Endothelial cell of coronary artery (primary cell): ENCODE results near the gene KRTAP10-7. TPM values are rescaled to one million over a fixed set of nuclear protein-coding genes. Genes with fewer than 3 reads are reported as not detected.

Source experiments
- total RNA-seq: library from RNA; depleted of rRNA; stranded (reverse); fragments of >200 nt; gene quantifications from 2 replicates; pipeline ENCODE4 v1.2.3, GENCODE V29; 2014

Gene KRTAP10-7, protein sequence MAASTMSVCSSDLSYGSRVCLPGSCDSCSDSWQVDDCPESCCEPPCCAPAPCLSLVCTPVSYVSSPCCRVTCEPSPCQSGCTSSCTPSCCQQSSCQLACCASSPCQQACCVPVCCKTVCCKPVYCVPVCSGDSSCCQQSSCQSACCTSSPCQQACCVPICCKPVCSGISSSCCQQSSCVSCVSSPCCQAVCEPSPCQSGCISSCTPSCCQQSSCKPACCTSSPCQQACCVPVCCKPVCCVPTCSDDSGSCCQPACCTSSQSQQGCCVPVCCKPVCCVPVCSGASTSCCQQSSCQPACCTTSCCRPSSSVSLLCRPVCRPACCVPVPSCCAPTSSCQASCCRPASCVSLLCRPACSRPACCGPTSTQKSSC
- total RNA-seq, result not detected in 2 replicates

DNA sequence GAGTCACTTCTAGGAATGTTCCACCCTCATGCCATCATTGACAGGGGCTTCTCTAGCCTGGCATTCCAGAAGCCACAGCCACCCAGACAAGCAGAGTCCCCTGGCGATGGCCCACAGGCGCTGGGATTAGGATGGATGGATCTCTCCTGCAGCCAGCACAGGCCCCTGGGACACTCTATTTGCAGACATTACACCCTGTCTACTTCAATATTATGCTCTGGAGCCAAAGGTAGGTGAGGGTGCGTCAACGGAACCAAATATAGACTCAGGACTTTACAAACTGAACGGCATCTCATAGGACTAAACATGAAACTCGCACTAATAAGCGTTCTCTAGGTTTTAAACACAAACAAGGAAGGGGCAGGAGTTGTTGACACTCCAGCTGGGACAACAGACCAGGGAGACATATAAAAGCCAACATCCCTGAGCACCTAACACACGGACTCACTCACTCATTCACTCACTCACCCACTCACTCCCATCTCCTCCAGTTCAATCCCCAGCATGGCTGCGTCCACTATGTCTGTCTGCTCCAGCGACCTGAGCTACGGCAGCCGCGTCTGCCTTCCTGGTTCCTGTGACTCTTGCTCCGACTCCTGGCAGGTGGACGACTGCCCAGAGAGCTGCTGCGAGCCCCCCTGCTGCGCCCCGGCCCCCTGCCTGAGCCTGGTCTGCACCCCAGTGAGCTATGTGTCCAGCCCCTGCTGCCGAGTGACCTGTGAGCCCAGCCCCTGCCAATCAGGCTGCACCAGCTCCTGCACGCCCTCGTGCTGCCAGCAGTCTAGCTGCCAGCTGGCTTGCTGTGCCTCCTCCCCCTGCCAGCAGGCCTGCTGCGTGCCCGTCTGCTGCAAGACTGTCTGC, at the start of gene KRTAP10-7:
Gene KRTAP10-7, plus strand, starts transcription at position 480 of the 861 bp plus-strand sequence. Its CDS starts 25 bp downstream, at position 505.

DNA sequence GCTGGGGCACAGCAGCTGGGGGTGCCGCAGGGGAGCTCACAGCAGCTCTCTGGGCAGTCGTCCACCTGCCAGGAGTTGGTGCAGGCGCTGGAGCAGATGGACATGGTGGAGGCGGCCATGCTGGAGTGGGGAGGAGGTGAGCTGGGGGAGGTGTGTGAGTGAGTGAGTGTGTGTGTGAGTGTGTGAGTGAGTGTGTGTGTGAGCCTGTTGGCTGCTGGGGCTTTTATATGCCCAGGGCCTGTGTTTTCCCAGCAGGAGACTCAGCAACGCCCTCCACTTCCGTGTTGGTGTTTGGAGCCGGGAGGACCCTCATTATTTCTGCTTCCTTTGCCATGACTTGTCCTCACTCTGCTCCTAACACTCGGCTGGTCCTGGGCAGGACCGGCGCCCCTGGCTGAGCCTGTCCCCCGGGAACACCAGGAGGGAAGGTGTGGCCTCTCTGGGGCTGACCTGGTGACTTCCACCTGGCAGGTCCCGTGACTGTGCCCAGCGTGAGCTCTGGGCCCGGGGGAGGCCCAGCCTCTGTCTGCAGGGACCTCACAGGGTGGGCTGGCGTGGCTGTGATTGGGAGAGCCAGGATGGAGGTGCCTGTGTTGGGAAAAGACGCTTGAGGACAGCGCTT, 48.9 kb upstream of the KRTAP10-7 start, which contains the start of gene KRTAP10-2:
Gene KRTAP10-2, minus strand, starts transcription at position 166 of the 622 bp plus-strand sequence. Its CDS starts 47 bp downstream, at position 119.

DNA sequence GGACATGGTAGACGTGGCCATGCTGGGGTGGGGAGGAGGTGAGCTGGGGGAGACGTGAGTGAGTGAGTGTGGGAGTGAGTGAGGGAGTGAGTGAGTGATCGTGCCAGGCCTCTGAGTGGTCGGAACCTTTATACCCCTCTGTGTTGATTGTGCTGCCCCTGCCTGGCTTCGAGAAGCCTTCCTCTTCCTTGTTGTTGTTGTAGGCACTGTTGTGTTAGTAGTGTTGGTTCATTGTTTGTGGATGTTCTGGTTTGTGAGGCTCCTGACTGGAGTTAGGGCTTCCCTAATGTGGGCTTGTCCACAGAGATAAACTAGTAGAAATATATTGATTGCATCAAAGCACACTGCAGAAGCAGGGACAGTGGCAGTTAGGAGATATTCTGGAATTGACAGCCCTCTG, 41.7 kb upstream of the KRTAP10-7 start, which contains the start of gene KRTAP10-3:
Gene KRTAP10-3, minus strand, starts transcription at position 101 of the 400 bp plus-strand sequence. Its CDS starts 80 bp downstream, at position 21.

DNA sequence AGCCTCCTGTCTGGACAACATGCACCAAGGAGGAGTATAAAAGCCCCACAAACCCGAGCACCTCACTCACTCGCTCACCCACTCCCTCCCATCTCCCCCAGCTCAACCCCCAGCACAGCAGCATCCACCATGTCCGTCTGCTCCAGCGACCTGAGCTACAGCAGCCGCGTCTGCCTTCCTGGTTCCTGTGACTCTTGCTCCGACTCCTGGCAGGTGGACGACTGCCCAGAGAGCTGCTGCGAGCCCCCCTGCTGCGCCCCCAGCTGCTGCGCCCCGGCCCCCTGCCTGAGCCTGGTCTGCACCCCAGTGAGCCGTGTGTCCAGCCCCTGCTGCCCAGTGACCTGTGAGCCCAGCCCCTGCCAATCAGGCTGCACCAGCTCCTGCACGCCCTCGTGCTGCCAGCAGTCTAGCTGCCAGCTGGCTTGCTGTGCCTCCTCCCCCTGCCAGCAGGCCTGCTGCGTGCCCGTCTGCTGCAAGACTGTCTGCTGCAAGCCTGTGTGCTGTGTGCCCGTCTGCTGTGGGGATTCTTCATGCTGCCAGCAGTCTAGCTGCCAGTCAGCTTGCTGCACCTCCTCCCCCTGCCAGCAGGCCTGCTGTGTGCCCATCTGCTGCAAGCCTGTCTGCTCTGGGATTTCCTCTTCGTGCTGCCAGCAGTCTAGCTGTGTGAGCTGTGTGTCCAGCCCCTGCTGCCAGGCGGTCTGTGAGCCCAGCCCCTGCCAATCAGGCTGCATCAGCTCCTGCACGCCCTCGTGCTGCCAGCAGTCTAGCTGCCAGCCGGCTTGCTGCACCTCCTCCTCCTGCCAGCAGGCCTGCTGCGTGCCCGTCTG, 26.6 kb upstream of the KRTAP10-7 start, which contains the start of gene KRTAP10-4:
Gene KRTAP10-4, plus strand, starts transcription at position 100 of the 827 bp plus-strand sequence. Its CDS starts 30 bp downstream, at position 130.

DNA sequence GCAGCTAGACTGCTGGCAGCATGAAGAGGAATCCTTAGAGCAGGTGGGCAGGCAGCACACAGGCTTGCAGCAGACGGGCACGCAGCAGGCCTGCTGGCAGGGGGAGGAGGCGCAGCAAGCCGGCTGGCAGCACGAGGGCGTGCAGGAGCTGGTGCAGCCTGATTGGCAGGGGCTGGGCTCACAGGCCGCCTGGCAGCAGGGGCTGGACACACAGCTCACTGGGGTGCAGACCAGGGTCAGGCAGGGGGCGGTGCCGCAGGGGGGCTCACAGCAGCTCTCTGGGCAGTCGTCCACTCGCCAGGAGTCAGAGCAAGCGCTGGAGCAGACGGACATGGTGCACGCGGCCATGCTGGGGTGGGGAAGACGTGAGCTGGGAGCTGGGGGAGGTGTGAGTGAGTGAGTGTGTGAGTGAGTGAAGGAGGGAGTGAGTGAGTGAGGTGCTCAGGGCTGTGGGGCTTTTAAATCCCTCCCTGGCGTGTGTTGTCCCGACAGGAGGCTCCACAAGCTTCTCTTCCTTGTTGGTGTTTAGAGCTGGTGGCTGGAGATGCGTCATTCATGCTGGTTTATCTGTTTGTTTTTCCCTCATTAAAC, 20.1 kb upstream of the KRTAP10-7 start, which contains the start of gene KRTAP10-5:
Gene KRTAP10-5, minus strand, starts transcription at position 374 of the 591 bp plus-strand sequence. Its CDS starts 26 bp downstream, at position 348.

DNA sequence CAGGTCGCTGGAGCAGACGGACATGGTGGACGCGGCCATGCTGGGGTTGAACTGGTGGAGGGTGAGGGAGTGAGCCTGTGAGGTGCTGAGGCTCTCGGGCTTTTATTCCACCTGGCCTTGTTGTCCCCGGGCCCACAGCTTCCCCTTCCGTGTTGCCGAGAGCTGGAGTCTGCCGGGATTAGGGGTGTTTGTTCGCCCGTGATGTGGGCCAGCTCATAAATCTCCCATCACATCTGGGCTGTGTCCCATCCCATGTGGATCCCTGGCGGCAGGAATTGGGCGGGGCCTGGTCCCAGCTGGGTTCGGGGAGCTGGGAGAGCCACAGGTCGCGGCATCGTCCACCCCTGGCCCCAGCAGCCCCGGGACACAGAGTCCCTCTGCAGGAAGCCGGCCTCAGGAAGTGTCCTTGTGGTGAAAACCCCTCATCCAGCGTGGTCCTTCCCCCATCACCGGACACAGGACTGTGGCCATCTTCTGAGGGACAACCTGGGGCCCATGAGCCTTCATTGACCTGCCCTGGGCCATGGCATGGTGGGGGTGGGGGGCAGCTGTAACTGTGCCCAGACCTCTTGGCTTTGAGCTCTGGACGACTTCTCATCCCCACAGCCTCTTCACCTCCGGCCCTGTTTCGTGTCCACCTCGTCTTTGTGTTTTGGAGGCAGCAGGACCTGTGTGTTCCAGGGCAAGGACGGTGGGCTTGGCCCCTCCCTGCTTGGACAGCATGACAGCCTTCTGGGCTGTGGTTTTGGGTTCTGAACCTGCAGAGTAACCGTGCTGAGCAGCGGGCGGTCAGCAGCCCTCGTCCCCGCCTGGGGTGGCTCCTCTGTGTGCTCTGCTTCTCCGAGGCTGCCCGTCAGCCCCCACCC, 7.7 kb upstream of the KRTAP10-7 start, which contains the start of gene KRTAP10-6:
Gene KRTAP10-6, minus strand, starts transcription at position 60 of the 866 bp plus-strand sequence. Its CDS starts 21 bp downstream, at position 39.

DNA sequence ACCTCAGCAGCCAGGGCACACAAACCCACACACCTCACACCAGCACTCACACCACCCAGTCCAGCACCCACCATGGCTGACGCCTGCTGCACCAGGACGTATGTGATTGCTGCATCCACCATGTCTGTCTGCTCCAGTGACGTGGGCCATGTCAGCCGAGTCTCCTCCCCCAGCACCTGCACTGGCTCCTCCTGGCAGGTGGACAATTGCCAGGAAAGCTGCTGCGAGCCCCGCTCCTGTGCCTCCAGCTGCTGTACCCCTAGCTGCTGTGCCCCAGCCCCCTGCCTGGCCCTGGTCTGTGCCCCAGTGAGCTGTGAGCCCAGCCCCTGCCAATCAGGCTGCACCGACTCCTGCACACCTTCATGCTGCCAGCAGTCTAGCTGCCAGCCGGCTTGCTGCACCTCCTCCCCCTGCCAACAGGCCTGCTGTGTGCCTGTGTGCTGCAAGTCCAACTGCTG, 11.7 kb downstream of the KRTAP10-7 start, which contains the start of gene KRTAP10-8:
Gene KRTAP10-8, plus strand, starts transcription at position 51 of the 458 bp plus-strand sequence. Its CDS starts 22 bp downstream, at position 73.

DNA sequence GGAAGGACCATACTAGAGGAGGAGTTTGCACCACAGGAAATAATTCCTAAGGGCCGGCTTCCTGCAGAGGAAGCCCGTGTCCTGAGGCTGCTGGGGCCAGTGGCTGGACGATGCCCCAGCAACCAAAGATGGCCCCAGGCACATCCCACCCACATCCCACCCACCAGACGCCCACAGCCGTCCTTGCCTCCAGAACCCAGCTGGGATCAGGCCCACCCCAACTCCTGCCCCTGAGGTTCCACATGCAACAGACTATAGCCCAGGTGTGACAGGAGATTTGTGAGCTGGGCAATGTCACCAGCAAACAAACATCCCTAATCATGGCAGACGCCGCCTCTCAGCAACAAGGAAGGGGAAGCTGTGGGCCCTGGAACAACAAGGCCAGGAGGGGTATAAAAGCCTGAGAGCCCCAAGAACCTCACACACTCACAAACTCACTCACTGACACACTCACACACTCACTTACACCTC, 26.3 kb downstream of the KRTAP10-7 start, which contains the start of gene KRTAP10-9:
Gene KRTAP10-9, plus strand, starts transcription at position 421 of the 471 bp plus-strand sequence. CDS start 79 bp downstream, outside the sequence.

DNA sequence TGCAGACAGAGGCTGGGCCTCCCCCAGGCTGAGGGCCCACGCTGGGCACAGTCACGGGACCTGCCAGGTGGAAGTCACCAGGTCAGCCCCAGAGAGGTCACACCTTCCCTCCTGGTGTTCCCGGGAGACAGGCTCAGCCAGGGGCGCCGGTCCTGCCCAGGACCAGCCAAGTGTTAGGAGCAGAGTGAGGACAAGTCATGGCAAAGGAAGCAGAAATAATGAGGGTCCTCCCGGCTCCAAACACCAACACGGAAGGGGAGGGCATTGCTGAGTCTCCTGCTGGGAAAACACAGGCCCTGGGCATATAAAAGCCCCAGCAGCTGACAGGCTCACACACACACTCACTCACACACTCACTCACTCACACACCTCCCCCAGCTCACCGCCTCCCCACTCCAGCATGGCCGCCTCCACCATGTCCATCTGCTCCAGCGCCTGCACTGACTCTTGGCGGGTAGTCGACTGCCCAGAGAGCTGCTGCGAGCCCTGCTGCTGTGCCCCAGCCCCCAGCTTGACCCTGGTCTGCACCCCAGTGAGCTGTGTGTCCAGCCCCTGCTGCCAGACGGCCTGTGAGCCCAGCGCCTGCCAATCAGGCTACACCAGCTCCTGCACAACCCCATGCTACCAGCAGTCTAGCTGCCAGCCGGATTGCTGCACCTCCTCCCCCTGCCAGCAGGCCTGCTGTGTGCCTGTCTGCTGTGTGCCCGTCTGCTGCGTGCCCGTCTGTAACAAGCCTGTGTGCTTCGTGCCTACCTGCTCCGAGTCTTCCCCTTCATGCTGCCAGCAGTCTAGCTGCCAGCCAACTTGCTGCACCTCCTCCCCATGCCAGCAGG, 36.8 kb downstream of the KRTAP10-7 start, which contains the start of gene KRTAP10-10:
Gene KRTAP10-10, plus strand, starts transcription at position 339 of the 833 bp plus-strand sequence. Its CDS starts 62 bp downstream, at position 401.

DNA sequence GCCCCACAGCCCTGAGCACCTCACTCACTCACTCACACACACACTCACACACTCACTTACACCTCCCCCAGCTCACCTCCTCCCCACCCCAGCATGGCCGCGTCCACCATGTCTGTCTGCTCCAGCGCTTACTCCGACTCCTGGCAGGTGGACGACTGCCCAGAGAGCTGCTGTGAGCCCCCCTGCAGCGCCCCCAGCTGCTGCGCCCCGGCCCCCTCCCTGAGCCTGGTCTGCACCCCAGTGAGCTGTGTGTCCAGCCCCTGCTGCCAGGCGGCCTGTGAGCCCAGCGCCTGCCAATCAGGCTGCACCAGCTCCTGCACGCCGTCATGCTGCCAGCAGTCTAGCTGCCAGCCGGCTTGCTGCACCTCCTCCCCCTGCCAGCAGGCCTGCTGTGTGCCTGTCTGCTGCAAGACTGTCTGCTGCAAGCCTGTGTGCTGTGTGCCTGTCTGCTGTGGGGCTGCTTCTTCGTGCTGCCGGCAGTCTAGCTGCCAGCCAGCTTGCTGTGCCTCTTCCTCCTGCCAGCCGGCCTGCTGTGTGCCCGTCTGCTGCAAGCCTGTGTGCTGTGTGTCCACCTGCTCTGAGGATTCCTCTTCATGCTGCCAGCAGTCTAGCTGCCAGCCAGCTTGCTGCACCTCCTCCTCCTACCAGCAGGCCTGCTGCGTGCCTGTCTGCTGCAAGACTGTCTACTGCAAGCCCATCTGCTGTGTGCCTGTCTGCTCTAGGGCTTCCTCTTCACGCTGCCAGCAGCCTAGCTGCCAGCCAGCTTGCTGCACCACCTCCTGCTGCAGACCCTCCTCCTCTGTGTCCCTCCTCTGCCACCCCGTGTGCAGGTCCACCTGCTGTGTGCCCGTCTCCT, 46.2 kb downstream of the KRTAP10-7 start, which contains the start of gene KRTAP10-11:
Gene KRTAP10-11, plus strand, starts transcription at position 49 of the 856 bp plus-strand sequence. Its CDS starts 45 bp downstream, at position 94.

Other genes starting within 250 kb of the KRTAP10-7 start
- under 0.01 and 0.18 TPM in 2 replicates for gene TRPM2, start 247.0 kb upstream of the KRTAP10-7 start, total RNA-seq
- 0.99 and 1.2 TPM in 2 replicates for gene LRRC3, start 145.1 kb upstream of the KRTAP10-7 start, total RNA-seq
- gene KRTAP10-1, start 60.4 kb upstream of the KRTAP10-7 start, total RNA-seq, result not detected in 2 replicates
- gene KRTAP10-2, start 49.1 kb upstream of the KRTAP10-7 start, total RNA-seq, result not detected in 2 replicates
- not detected in 2 replicates for gene KRTAP10-3, start 41.8 kb upstream of the KRTAP10-7 start, total RNA-seq
- not detected in 2 replicates for gene KRTAP10-4, start 26.9 kb upstream of the KRTAP10-7 start, total RNA-seq
- not detected in 2 replicates for gene KRTAP10-5, start 20.0 kb upstream of the KRTAP10-7 start, total RNA-seq
- gene KRTAP10-6, start 8.1 kb upstream of the KRTAP10-7 start, total RNA-seq, result not detected in 2 replicates
- gene KRTAP10-8, start 11.5 kb downstream of the KRTAP10-7 start, total RNA-seq, result not detected in 2 replicates
- gene KRTAP10-9, start 26.5 kb downstream of the KRTAP10-7 start, total RNA-seq, result not detected in 2 replicates
- gene KRTAP10-10, start 36.8 kb downstream of the KRTAP10-7 start, total RNA-seq, result not detected in 2 replicates
- gene KRTAP10-11, start 45.8 kb downstream of the KRTAP10-7 start, total RNA-seq, result not detected in 2 replicates
- not detected in 2 replicates for gene KRTAP12-4, start 54.1 kb downstream of the KRTAP10-7 start, total RNA-seq
- not detected in 2 replicates for gene KRTAP12-3, start 57.3 kb downstream of the KRTAP10-7 start, total RNA-seq
- not detected in 2 replicates for gene KRTAP12-2, start 66.3 kb downstream of the KRTAP10-7 start, total RNA-seq
- gene KRTAP12-1, start 81.6 kb downstream of the KRTAP10-7 start, total RNA-seq, result not detected in 2 replicates
- not detected in 2 replicates for gene KRTAP10-12, start 96.6 kb downstream of the KRTAP10-7 start, total RNA-seq
- gene TSPEAR, start 111.0 kb downstream of the KRTAP10-7 start, total RNA-seq, result not detected in 2 replicates
- gene UBE2G2, start 201.2 kb downstream of the KRTAP10-7 start, total RNA-seq, result 76.3 and 103 TPM in 2 replicates
- 77.2 and 91.3 TPM in 2 replicates for gene SUMO3, start 217.5 kb downstream of the KRTAP10-7 start, total RNA-seq